Measurements from ENCODE around the gene CCNT1.
"Not testable (repeated sequence)": the region's sequence is repeated elsewhere in the genome, so short reads cannot be mapped to it uniquely, and the experiment has no call there.

CCNT1 gene

DNA sequence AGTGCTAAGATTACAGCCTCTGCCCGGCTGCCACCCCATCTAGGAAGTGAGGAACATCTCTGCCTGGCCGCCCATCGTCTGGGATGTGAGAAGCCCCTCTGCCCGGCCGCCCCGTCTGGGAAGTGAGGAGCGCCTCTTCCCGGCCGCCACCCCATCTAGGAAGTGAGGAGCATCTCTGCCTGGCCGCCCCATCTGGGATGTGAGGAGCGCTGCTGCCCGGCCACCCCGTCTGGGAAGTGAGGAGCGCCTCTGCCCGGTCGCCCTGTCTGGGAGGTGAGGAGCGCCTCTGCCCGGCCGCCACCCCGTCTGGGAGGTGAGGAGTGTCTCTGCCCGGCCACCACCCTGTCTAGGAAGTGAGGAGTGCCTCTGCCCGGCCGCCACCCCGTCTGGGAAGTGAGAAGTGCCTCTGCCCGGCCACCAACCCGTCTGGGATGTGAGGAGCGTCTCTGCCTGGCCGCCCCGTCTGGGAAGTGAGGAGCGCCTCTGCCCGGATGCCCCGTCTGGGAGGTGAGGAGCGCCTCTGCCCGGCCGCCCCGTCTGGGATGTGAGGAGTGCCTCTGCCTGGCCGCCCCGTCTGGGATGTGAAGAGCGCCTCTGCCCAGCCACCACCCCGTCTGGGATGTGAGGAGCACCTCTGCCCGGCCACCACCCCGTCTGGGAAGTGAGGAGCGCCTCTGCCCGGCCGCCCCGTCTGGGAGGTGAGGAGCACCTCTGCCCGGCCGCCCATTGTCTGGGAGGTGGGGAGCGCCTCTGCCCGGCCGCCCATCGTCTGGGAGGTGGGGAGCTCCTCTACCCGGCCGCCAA lies 74.6 kb downstream of the CCNT1 start:
- peaks cover 45% of the 10 kb centered on the region for H3K36me3 ChIP-seq (ENCODE audit: control insufficient read depth, insufficient read depth, low read length)
- H3K27ac ChIP-seq (ENCODE audit: low read depth, low read length, severe bottlenecking); H3K4me3 ChIP-seq (ENCODE audit: extremely low read depth, insufficient read depth, low read length, poor library complexity, severe bottlenecking); H3K4me1 ChIP-seq (ENCODE audit: control insufficient read depth, insufficient read depth, low read length, poor library complexity, severe bottlenecking): not testable (repeated sequence)
- 94 to 95% methylated on average over 34 to 40 of the region's 54 CpGs for WGBS, 2 experiments (ENCODE audit: insufficient coverage in 2 of 2)
- peaks cover 21% of the 10 kb centered on the region for H3K9me3 ChIP-seq (ENCODE audit: control insufficient read depth, low read length)

DNA sequence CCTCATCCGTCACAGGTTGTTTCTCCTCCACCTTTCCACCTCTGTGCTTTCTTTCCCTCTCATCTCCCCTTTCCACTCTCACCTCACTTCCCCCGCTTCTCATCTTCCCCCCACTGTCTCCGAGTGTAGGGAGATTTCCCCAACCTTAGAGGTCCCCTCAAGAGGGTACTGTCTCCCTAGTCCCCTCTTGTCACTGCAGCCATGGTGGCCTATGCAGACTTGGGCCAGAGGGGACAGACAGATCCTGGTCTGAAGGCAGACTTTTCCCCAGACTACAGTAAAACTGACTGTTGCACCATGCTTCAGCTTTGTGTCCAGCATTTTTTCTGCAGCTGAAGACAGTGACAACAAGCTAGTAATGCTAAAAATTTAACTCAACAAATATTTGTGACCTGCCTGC lies 75.7 kb downstream of the CCNT1 start:
- H3K4me3 ChIP-seq (ENCODE audit: extremely low read depth, insufficient read depth, low read length, poor library complexity, severe bottlenecking): no peak overlapping the region
- peaks cover 17% of the 10 kb centered on the region for H3K9me3 ChIP-seq (ENCODE audit: control insufficient read depth, low read length)
- H3K4me1 ChIP-seq (ENCODE audit: control insufficient read depth, insufficient read depth, low read length, poor library complexity, severe bottlenecking): no peaks in the 10 kb centered on the region
- WGBS, 2 experiments (ENCODE audit: insufficient coverage in 2 of 2): 94 to 100% methylated on average over 2 to 3 of the region's 3 CpGs
- H3K36me3 ChIP-seq (ENCODE audit: control insufficient read depth, insufficient read depth, low read length): peaks cover 34% of the 10 kb centered on the region
- no peak overlapping the region for H3K27ac ChIP-seq (ENCODE audit: low read depth, low read length, severe bottlenecking)

DNA sequence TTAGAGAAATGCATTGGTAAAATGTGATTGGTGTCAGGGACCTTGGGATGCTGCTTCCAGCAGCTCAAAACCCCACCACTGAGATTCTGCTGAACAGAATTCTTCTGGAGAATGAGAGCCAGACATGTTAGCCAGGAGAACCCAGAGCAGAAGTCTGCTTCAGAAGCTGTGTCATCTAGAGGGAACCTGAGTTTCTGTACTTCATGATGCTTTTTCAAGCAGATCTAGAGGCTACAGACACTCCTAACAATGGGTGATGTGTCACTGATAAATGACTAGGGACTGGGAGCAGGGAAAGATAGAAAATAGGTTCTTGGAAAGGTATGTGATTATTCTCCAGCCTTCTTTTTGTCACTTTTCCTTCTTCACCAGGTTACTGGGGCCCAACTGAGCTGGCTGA lies 76.1 kb downstream of the CCNT1 start:
- Histone ChIP-seq H3K4me3 (ENCODE audit: extremely low read depth, insufficient read depth, low read length, poor library complexity, severe bottlenecking) (no peak overlapping the region), H3K4me1 (ENCODE audit: control insufficient read depth, insufficient read depth, low read length, poor library complexity, severe bottlenecking) (no peaks in the 10 kb centered on the region), H3K27ac (ENCODE audit: low read depth, low read length, severe bottlenecking) (no peak overlapping the region), H3K36me3 (ENCODE audit: control insufficient read depth, insufficient read depth, low read length) (peaks cover 30% of the 10 kb centered on the region), H3K9me3 (ENCODE audit: control insufficient read depth, low read length) (peaks cover 16% of the 10 kb centered on the region)

Data from mesodermal cell (in vitro differentiated cells).